Hepatocyte (in vitro differentiated cells): ENCODE measurements around the gene GPR179.

Experiments
- CTCF ChIP-seq: fragments of 200-600 bp; sonication (generic); IDR thresholded peaks from 2 replicates; pipeline ENCODE4 v1.5.1; 2016; ENCODE audit warnings: antibody characterized with exemption, mild to moderate bottlenecking; ENCODE audit not compliant: poor library complexity
- EZH2 ChIP-seq: fragments of 200-600 bp; sonication (generic); IDR thresholded peaks from 2 replicates; pipeline ENCODE4 v1.6.1; 2016; ENCODE audit warnings: antibody characterized with exemption, mild to moderate bottlenecking, borderline replicate concordance
- EZH2phosphoT487 ChIP-seq: fragments of 200-600 bp; sonication (generic); IDR thresholded peaks from one replicate; pipeline ENCODE4 v1.6.1; 2018; ENCODE audit warnings: antibody characterized with exemption, mild to moderate bottlenecking, low read depth, moderate library complexity; ENCODE audit not compliant: unreplicated experiment, severe bottlenecking

DNA sequence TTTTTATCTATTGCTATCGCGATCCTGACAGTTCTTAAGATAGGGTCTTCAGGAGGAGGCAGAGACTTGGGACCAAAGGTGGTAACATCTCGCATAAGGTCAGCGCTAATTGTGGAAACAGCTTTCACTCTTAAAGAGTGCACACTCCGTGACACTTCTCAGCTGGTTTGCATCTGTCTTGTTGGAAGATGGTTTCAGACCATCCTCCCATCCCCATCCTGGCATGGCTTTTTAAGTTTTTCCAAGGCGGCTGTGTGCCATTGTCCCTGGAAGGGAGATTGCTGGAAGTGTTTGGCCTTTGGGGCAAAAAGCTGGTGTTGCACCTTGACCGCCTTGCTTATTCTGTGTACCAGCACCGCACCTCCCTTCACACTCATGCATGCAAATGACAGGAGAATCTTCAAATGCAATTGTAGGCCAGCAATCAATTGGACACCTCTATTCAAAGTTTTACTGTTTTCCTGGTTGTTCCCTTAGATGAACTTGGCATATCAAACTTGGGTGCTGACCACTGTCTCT, 9.4 kb upstream of the GPR179 start:
- no peak for TF ChIP-seq CTCF
- no peak for TF ChIP-seq EZH2
- no peak for TF ChIP-seq EZH2phosphoT487
